ENCODE results near the gene FKBP5.
A peak's percentile ranks its signal among the peaks of the same experiment; 100 is the strongest.
"Not testable (repeated sequence)": the region's sequence is repeated elsewhere in the genome, so short reads cannot be mapped to it uniquely, and the experiment has no call there.

The FKBP5 gene

GRCh38 chr6:35678814-35679213, 9.9 kb downstream of the FKBP5 start:
- peaks cover 54% of the 10 kb centered on the region for H3K4me1 Mint-ChIP-seq
- ATAC-seq (replicated peaks; ENCODE audit: extremely low read depth, poor library complexity, severe bottlenecking) = no peak
- H3K36me3 Mint-ChIP-seq (ENCODE audit: insufficient read depth) = peaks cover 6% of the 10 kb centered on the region
- H3K4me3 Mint-ChIP-seq = no peak overlapping the region
- H3K27me3 Mint-ChIP-seq = no peaks in the 10 kb centered on the region
- DNase-seq (ENCODE audit: low spot score in 2 of 2) = no peak
- H3K27ac Mint-ChIP-seq (ENCODE audit: low read depth) = no peak overlapping the region
- no peaks in the 10 kb centered on the region for H3K9me3 Mint-ChIP-seq

- Mint-ChIP-seq H3K9me3 (no peaks in the 10 kb centered on the region), H3K4me3 (no peak overlapping the region), H3K27ac (ENCODE audit: low read depth) (no peak overlapping the region), H3K27me3 (no peaks in the 10 kb centered on the region), H3K4me1 (peaks cover 56% of the 10 kb centered on the region), H3K36me3 (ENCODE audit: insufficient read depth) (peaks cover 5% of the 10 kb centered on the region)
- DNase-seq (ENCODE audit: low spot score in 2 of 2) (no peak), ATAC-seq (replicated peaks; ENCODE audit: extremely low read depth, poor library complexity, severe bottlenecking) (no peak)
These were observed 10.6 kb downstream of the FKBP5 start for GRCh38 chr6:35678021-35678654.

- no peaks in the 10 kb centered on the region for H3K9me3 Mint-ChIP-seq
- peaks cover 3% of the 10 kb centered on the region for H3K36me3 Mint-ChIP-seq (ENCODE audit: insufficient read depth)
- H3K4me3 Mint-ChIP-seq = no peak overlapping the region
- no peak overlapping the region for H3K27ac Mint-ChIP-seq (ENCODE audit: low read depth)
- no peak for DNase-seq (ENCODE audit: low spot score in 2 of 2)
- no peak for ATAC-seq (replicated peaks; ENCODE audit: extremely low read depth, poor library complexity, severe bottlenecking)
- peaks cover 63% of the 10 kb centered on the region for H3K4me1 Mint-ChIP-seq
- H3K27me3 Mint-ChIP-seq = no peaks in the 10 kb centered on the region
These were observed 11.3 kb downstream of the FKBP5 start for GRCh38 chr6:35677456-35677855.

GRCh38 chr6:35675871-35676459, 12.8 kb downstream of the FKBP5 start:
- H3K36me3 Mint-ChIP-seq (ENCODE audit: insufficient read depth) = peaks cover 2% of the 10 kb centered on the region
- ATAC-seq (replicated peaks; ENCODE audit: extremely low read depth, poor library complexity, severe bottlenecking) = no peak
- no peaks in the 10 kb centered on the region for H3K27me3 Mint-ChIP-seq
- no peaks in the 10 kb centered on the region for H3K9me3 Mint-ChIP-seq
- H3K27ac Mint-ChIP-seq (ENCODE audit: low read depth) = no peak overlapping the region
- H3K4me3 Mint-ChIP-seq = no peak overlapping the region
- DNase-seq (ENCODE audit: low spot score in 2 of 2) = no peak
- H3K4me1 Mint-ChIP-seq = peaks cover 50% of the 10 kb centered on the region

- no peaks in the 10 kb centered on the region for H3K9me3 Mint-ChIP-seq
These were observed 14.1 kb downstream of the FKBP5 start for GRCh38 chr6:35674594-35674993.

GRCh38 chr6:35673755-35674154, 15.0 kb downstream of the FKBP5 start:
- peaks cover 54% of the 10 kb centered on the region for H3K4me1 Mint-ChIP-seq
- no peak for DNase-seq (ENCODE audit: low spot score in 2 of 2)
- peaks cover 2% of the 10 kb centered on the region for H3K36me3 Mint-ChIP-seq (ENCODE audit: insufficient read depth)
- peak; percentile 28 for ATAC-seq (replicated peaks; ENCODE audit: extremely low read depth, poor library complexity, severe bottlenecking)
- peak overlapping the region; percentile 56 for H3K27ac Mint-ChIP-seq (ENCODE audit: low read depth)
- no peaks in the 10 kb centered on the region for H3K9me3 Mint-ChIP-seq
- H3K4me3 Mint-ChIP-seq = peak overlapping the region; percentile 0
- H3K27me3 Mint-ChIP-seq = no peaks in the 10 kb centered on the region

More at GRCh38 chr6:35674594-35674993, 14.1 kb downstream of the FKBP5 start:
- no peaks in the 10 kb centered on the region for H3K27me3 Mint-ChIP-seq
- peak overlapping the region; percentile 56 for H3K27ac Mint-ChIP-seq (ENCODE audit: low read depth)
- peaks cover 2% of the 10 kb centered on the region for H3K36me3 Mint-ChIP-seq (ENCODE audit: insufficient read depth)
- peaks cover 49% of the 10 kb centered on the region for H3K4me1 Mint-ChIP-seq
- no peak for ATAC-seq (replicated peaks; ENCODE audit: extremely low read depth, poor library complexity, severe bottlenecking)
- no peak for DNase-seq (ENCODE audit: low spot score in 2 of 2)
- H3K4me3 Mint-ChIP-seq = peak overlapping the region; percentile 0

- not testable (repeated sequence) for DNase-seq (ENCODE audit: low spot score in 2 of 2); H3K27me3 Mint-ChIP-seq; H3K9me3 Mint-ChIP-seq; ATAC-seq (replicated peaks; ENCODE audit: extremely low read depth, poor library complexity, severe bottlenecking); H3K4me3 Mint-ChIP-seq; H3K36me3 Mint-ChIP-seq (ENCODE audit: insufficient read depth)
- H3K27ac Mint-ChIP-seq (ENCODE audit: low read depth) = peak overlapping the region; percentile 56
- H3K4me1 Mint-ChIP-seq = peaks cover 50% of the 10 kb centered on the region
These were observed 15.4 kb downstream of the FKBP5 start for GRCh38 chr6:35673284-35673666.

GRCh38 chr6:35670453-35670852, 18.3 kb downstream of the FKBP5 start:
- H3K9me3 Mint-ChIP-seq; H3K36me3 Mint-ChIP-seq (ENCODE audit: insufficient read depth); H3K4me3 Mint-ChIP-seq; H3K27me3 Mint-ChIP-seq; ATAC-seq (replicated peaks; ENCODE audit: extremely low read depth, poor library complexity, severe bottlenecking); DNase-seq (ENCODE audit: low spot score in 2 of 2): not testable (repeated sequence)
- Mint-ChIP-seq H3K4me1 (peaks cover 41% of the 10 kb centered on the region), H3K27ac (ENCODE audit: low read depth) (peak overlapping the region; percentile 91)

GRCh38 chr6:35669451-35670045, 19.2 kb downstream of the FKBP5 start:
- Mint-ChIP-seq H3K4me3 (peak overlapping the region; percentile 64), H3K27me3 (no peaks in the 10 kb centered on the region), H3K4me1 (peaks cover 33% of the 10 kb centered on the region), H3K36me3 (ENCODE audit: insufficient read depth) (peaks cover 2% of the 10 kb centered on the region), H3K9me3 (no peaks in the 10 kb centered on the region), H3K27ac (ENCODE audit: low read depth) (peak overlapping the region; percentile 91)
- ATAC-seq (replicated peaks; ENCODE audit: extremely low read depth, poor library complexity, severe bottlenecking) (peak; percentile 59), DNase-seq (ENCODE audit: low spot score in 2 of 2) (no peak)

- no peak for ATAC-seq (replicated peaks; ENCODE audit: extremely low read depth, poor library complexity, severe bottlenecking)
- H3K36me3 Mint-ChIP-seq (ENCODE audit: insufficient read depth) = peaks cover 2% of the 10 kb centered on the region
- H3K27ac Mint-ChIP-seq (ENCODE audit: low read depth) = peak overlapping the region; percentile 91
- H3K27me3 Mint-ChIP-seq = no peaks in the 10 kb centered on the region
- peak overlapping the region; percentile 64 for H3K4me3 Mint-ChIP-seq
- H3K4me1 Mint-ChIP-seq = peaks cover 27% of the 10 kb centered on the region
- no peak for DNase-seq (ENCODE audit: low spot score in 2 of 2)
- H3K9me3 Mint-ChIP-seq = no peaks in the 10 kb centered on the region
These were observed 19.8 kb downstream of the FKBP5 start for GRCh38 chr6:35668744-35669450.

GRCh38 chr6:35668096-35668495, 20.6 kb downstream of the FKBP5 start:
- no peaks in the 10 kb centered on the region for H3K9me3 Mint-ChIP-seq
- peaks cover 23% of the 10 kb centered on the region for H3K4me1 Mint-ChIP-seq
- peaks cover under 1% of the 10 kb centered on the region for H3K36me3 Mint-ChIP-seq (ENCODE audit: insufficient read depth)
- ATAC-seq (replicated peaks; ENCODE audit: extremely low read depth, poor library complexity, severe bottlenecking) (no peak), DNase-seq (ENCODE audit: low spot score in 2 of 2) (no peak)
- peak overlapping the region; percentile 27 for H3K4me3 Mint-ChIP-seq
- no peaks in the 10 kb centered on the region for H3K27me3 Mint-ChIP-seq
- H3K27ac Mint-ChIP-seq (ENCODE audit: low read depth) = peak overlapping the region; percentile 63

GRCh38 chr6:35665573-35665972, 23.1 kb downstream of the FKBP5 start:
- Mint-ChIP-seq H3K4me1 (peaks cover 17% of the 10 kb centered on the region), H3K4me3 (no peak overlapping the region), H3K36me3 (ENCODE audit: insufficient read depth) (no peaks in the 10 kb centered on the region), H3K27ac (ENCODE audit: low read depth) (no peak overlapping the region), H3K27me3 (no peaks in the 10 kb centered on the region), H3K9me3 (no peaks in the 10 kb centered on the region)
- DNase-seq (ENCODE audit: low spot score in 2 of 2) = no peak
- ATAC-seq (replicated peaks; ENCODE audit: extremely low read depth, poor library complexity, severe bottlenecking) = no peak

Data from central memory CD8-positive, alpha-beta T cell (primary cell).